Fibroblast of lung (primary cell): ENCODE results near the gene MAGEF1. TPM values are rescaled to one million over a fixed set of nuclear protein-coding genes. Genes with fewer than 3 reads are reported as not detected.

ENCODE experiments used
- DNase-seq, 2 donors: peaks; one replicate each; pipeline versions ENCODE4 v3.0.0 to v3.0.0-alpha.2; 2010; ENCODE audit warnings: low read depth in 2 of 2
- H2AFZ ChIP-seq: 2 replicates; pipeline ENCODE4 v1.5.1; 2012; ENCODE audit warnings: low read length, control low read depth, inconsistent platforms
- H3K27ac ChIP-seq: 2 replicates; pipeline ENCODE4 v1.5.1; 2011; ENCODE audit warnings: low read length, control low read depth; ENCODE audit not compliant: insufficient read depth
- H3K27me3 ChIP-seq: 2 replicates; pipeline ENCODE4 v1.5.1; 2011; ENCODE audit warnings: mild to moderate bottlenecking, low read length; ENCODE audit not compliant: control insufficient read depth, insufficient read depth
- H3K36me3 ChIP-seq: 2 replicates; pipeline ENCODE4 v1.5.1; 2011; ENCODE audit warnings: low read length; ENCODE audit not compliant: control insufficient read depth, insufficient read depth
- H3K4me1 ChIP-seq: 2 replicates; pipeline ENCODE4 v1.5.1; 2011; ENCODE audit warnings: low read length; ENCODE audit not compliant: control insufficient read depth, insufficient read depth; ENCODE audit errors: extremely low read depth
- H3K4me2 ChIP-seq: 2 replicates; pipeline ENCODE4 v1.5.1; 2011; ENCODE audit warnings: low read length, control low read depth; ENCODE audit not compliant: insufficient read depth; ENCODE audit errors: extremely low read depth
- H3K4me3 ChIP-seq, 4 experiments: fragments of 200-600 bp in 1 of 4; sonication (generic) in 1 of 4; replicated peaks in 1 of 4; 2 replicates each; pipeline ENCODE4 v1.5.1; 2011 to 2016; ENCODE audit warnings: low read length in 4 of 4, low read depth in 3 of 4, mild to moderate bottlenecking in 3 of 4, control low read depth in 2 of 4, inconsistent platforms in 1 of 4, mixed read lengths in 1 of 4; ENCODE audit not compliant: insufficient read depth in 1 of 4; ENCODE audit errors: control extremely low read depth in 1 of 4
- H3K79me2 ChIP-seq: 2 replicates; pipeline ENCODE4 v1.5.1; 2012; ENCODE audit warnings: mild to moderate bottlenecking, low read length, inconsistent platforms; ENCODE audit not compliant: control insufficient read depth, insufficient read depth
- H3K9ac ChIP-seq: 2 replicates; pipeline ENCODE4 v1.5.1; 2011; ENCODE audit warnings: mild to moderate bottlenecking, low read length, control low read depth; ENCODE audit not compliant: insufficient read depth
- H3K9me3 ChIP-seq: 2 replicates; pipeline ENCODE4 v1.5.1; 2012; ENCODE audit warnings: low read depth, low read length; ENCODE audit not compliant: control insufficient read depth, insufficient read depth
- H4K20me1 ChIP-seq: 2 replicates; pipeline ENCODE4 v1.5.1; 2011; ENCODE audit warnings: low read length; ENCODE audit not compliant: control insufficient read depth, insufficient read depth; ENCODE audit errors: extremely low read depth
- CTCF ChIP-seq, 2 donors: IDR thresholded peaks in 1 of 2; conservative IDR thresholded peaks in 1 of 2; 1 replicate in 1 of 2; 2 replicates in 1 of 2; pipeline ENCODE4 v1.5.1; 2011 to 2012; ENCODE audit warnings: low read length in 2 of 2, control low read depth in 1 of 2, inconsistent platforms in 1 of 2, low read depth in 1 of 2, mild to moderate bottlenecking in 1 of 2
- EZH2 ChIP-seq: IDR thresholded peaks from 2 replicates; pipeline ENCODE4 v1.5.1; 2012; ENCODE audit warnings: low read length, control low read depth, mild to moderate bottlenecking; ENCODE audit errors: missing control alignments
- polyA minus RNA-seq: library from RNA; depleted of rRNA, polyadenylated mRNA; stranded (reverse); fragments of >200 nt; gene quantifications from 2 replicates; pipeline ENCODE4 v1.2.3, GENCODE V29; 2011; ENCODE audit warnings: low replicate concordance
- polyA plus RNA-seq, 2 donors: library from polyadenylated mRNA; depleted of rRNA in 1 of 2; stranded (reverse) in 1 of 2; unstranded in 1 of 2; fragments of >200 nt; gene quantifications; 2 replicates each; pipeline ENCODE4 v1.2.1, GENCODE V29; 2011 to 2012; ENCODE audit warnings: missing spikeins in 1 of 2
- total RNA-seq: library from RNA; depleted of rRNA; stranded (reverse); fragments of >200 nt; gene quantifications from 2 replicates; pipeline ENCODE4 v1.2.1, GENCODE V29; 2014

Gene MAGEF1
- total RNA-seq (16.7 and 21.5 TPM in 2 replicates), polyA plus RNA-seq (21.0 and 22.6 TPM in 2 replicates), polyA minus RNA-seq (2.4 and 2.7 TPM in 2 replicates)
- 26.2 and 26.7 TPM in 2 replicates for polyA plus RNA-seq (2012)

- peak within 1 kb of the TSS; percentile 71 to 92 (median 80) for H3K4me3 ChIP-seq
These were observed at the start of gene MAGEF1 for GRCh38 chr3:184711493-184712247. TSS of gene MAGEF1 (minus strand) at chr3:184712064. CDS start at chr3:184711821, 243 bp downstream.

DNA sequence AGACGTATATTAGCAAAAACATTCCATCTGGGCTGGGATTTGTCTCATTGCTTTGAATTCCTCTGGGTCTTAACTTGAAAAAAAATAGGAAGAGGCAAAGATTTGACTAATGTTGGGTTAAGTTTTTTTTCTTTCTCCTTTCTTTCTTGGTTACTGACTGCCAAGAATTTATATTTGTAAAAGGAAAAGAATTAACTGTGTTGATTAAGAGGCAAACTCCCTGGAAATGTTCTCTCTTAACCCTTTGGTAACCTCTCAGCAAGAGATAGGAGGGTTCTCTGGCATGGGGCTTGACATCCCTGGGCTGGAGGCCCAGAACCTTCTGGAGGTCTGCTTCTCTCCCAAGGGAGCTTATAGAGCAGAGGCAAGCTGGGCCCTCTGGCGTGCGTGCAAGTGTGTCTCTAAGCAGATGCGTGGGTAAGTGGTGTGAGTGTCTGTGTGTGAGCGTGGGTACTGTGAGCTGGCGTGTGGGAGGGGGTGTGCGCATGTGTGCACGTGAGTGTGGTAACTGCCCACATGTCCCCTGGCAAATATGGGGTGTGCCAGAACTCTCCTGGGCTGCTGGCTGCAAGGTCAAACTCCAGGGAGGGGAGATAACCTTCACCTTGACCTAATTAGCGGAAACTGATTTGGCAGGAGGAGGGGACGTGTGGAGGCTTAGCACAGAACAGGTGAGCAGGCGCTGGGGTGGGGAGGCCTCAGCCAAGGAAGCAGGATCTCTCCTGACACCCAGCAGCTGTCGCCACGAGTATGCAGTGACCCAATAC, 49.4 kb upstream of the MAGEF1 start:
- H3K79me2 ChIP-seq, result no peaks in the 10 kb centered on the region
- no peak overlapping the region for H3K9ac ChIP-seq
- no peak for TF ChIP-seq EZH2
- no peak for TF ChIP-seq CTCF (conservative IDR thresholded peaks at IDR 0.05 in 1 of 2, IDR thresholded peaks at IDR 0.05 in 1 of 2; ENCODE audit: low read depth in 1 of 2, low read length in 2 of 2)
- H3K27me3 ChIP-seq, result no peaks in the 10 kb centered on the region
- H3K27ac ChIP-seq, result no peak overlapping the region
- DNase-seq, result peak; percentile 77 to 80
- no peak overlapping the region for H3K4me3 ChIP-seq
- no peaks in the 10 kb centered on the region for H4K20me1 ChIP-seq
- H3K4me2 ChIP-seq, result no peak overlapping the region
- H3K4me1 ChIP-seq, result peaks cover 8% of the 10 kb centered on the region
- H2AFZ ChIP-seq, result no peak overlapping the region
- no peaks in the 10 kb centered on the region for H3K9me3 ChIP-seq
- no peaks in the 10 kb centered on the region for H3K36me3 ChIP-seq

More at GRCh38 chr3:184711493-184712247, at the start of gene MAGEF1:
- Histone ChIP-seq H4K20me1 (no peaks in the 10 kb centered on the region), H3K27ac (peak within 1 kb of the TSS; percentile 78), H2AFZ (peak within 1 kb of the TSS; percentile 88), H3K36me3 (no peaks in the 10 kb centered on the region), H3K4me1 (peaks cover 13% of the 10 kb centered on the region), H3K4me2 (peak within 1 kb of the TSS; percentile 99), H3K79me2 (peaks cover 8% of the 10 kb centered on the region), H3K27me3 (no peaks in the 10 kb centered on the region), H3K9me3 (no peaks in the 10 kb centered on the region), H3K9ac (peak within 1 kb of the TSS; percentile 84)
- no peak for TF ChIP-seq EZH2
- no peak for TF ChIP-seq CTCF (conservative IDR thresholded peaks at IDR 0.05 in 1 of 2, IDR thresholded peaks at IDR 0.05 in 1 of 2; ENCODE audit: low read depth in 1 of 2, low read length in 2 of 2)
- DNase-seq, result peak; percentile 78 to 94
